AG09309 (cell line): ENCODE results near the gene BTBD2.

Source experiments
- DNase-seq: peaks from one replicate; pipeline ENCODE4 v3.0.0-alpha.2; 2010; ENCODE audit warnings: low read depth
- H3K4me3 ChIP-seq: 2 replicates; pipeline ENCODE4 v1.5.1; 2011; ENCODE audit warnings: mild to moderate bottlenecking, low read depth, low read length, moderate library complexity; ENCODE audit not compliant: control insufficient read depth
- TF ChIP-seq, protein P1 (sequence below): IDR thresholded peaks from 2 replicates; pipeline ENCODE4 v1.5.1; 2011; ENCODE audit warnings: mild to moderate bottlenecking, low read depth, low read length, inconsistent platforms; ENCODE audit not compliant: insufficient read depth, control insufficient read depth; ENCODE audit errors: missing control alignments

BTBD2 gene

GRCh38 chr19:1944916-1945561, 70.5 kb downstream of the BTBD2 start:
- TF ChIP-seq, protein P1, sequence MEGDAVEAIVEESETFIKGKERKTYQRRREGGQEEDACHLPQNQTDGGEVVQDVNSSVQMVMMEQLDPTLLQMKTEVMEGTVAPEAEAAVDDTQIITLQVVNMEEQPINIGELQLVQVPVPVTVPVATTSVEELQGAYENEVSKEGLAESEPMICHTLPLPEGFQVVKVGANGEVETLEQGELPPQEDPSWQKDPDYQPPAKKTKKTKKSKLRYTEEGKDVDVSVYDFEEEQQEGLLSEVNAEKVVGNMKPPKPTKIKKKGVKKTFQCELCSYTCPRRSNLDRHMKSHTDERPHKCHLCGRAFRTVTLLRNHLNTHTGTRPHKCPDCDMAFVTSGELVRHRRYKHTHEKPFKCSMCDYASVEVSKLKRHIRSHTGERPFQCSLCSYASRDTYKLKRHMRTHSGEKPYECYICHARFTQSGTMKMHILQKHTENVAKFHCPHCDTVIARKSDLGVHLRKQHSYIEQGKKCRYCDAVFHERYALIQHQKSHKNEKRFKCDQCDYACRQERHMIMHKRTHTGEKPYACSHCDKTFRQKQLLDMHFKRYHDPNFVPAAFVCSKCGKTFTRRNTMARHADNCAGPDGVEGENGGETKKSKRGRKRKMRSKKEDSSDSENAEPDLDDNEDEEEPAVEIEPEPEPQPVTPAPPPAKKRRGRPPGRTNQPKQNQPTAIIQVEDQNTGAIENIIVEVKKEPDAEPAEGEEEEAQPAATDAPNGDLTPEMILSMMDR, result no peak
- no peak overlapping the region for H3K4me3 ChIP-seq
- no peak for DNase-seq

DNA sequence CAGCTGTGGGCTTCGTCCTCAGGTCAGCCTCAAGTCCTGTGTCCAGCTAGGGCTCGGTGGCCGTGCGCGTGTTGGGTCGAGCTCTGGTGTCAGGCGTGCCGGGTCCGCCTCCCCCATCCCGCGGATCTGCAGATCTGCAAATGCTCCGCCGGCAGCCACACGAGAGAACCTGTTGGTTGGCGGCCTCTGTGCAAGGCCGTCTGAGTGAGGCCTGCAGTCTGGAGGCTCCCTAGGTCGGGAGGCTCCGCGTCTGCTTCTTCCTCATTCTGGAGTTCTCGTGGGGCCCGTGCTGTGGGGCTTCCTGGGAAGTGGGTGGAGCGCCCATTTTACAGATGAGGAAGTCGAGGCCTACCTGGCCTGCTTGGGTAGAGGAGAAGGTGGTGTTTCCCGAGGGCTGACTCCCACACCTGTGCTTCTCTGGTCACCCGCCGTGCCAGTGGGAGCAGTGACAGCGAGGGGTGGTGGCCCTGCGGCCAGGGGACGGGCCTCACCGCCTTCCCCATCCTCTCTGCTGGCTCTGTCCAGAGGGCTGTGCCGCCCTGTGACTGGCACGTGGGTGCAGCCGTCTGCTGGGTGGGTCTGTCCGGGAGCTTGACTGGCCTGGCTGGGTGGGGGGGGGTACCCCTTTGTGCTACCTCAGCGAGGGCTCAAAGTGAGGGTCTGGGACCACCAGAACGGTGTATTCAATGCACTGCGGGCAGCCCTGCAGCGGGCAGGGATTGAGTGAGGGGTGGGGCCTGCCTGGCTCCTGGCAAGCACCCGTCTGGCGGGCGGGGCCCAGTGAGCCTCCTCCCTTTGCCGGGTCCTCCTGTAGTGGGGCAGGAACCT, 71.2 kb downstream of the BTBD2 start:
- H3K4me3 ChIP-seq, result no peak overlapping the region
- TF ChIP-seq, protein P1, result no peak
- DNase-seq, result no peak

DNA sequence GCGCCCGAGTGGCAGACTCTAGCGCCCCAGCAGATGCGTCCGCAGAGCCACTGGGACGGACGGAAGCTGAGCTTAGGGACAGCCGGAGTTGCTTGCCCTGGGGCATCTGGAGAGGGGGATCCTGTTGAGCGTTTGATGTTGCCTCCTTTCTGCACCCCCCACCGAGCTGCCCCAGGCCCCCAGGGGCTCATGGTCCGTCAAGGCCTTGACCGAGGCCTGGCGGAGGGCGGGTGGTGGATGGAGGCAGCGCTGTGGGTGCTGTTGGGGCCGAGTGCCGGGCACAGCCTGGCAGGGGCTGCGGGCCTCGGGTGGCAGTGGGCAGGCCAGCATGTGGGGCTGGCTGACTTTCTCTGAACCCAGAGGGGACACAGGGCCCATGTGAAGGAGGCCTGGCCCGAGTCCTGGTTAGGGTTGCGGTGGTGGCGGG, 71.8 kb downstream of the BTBD2 start:
- H3K4me3 ChIP-seq, result no peak overlapping the region
- no peak for DNase-seq

DNA sequence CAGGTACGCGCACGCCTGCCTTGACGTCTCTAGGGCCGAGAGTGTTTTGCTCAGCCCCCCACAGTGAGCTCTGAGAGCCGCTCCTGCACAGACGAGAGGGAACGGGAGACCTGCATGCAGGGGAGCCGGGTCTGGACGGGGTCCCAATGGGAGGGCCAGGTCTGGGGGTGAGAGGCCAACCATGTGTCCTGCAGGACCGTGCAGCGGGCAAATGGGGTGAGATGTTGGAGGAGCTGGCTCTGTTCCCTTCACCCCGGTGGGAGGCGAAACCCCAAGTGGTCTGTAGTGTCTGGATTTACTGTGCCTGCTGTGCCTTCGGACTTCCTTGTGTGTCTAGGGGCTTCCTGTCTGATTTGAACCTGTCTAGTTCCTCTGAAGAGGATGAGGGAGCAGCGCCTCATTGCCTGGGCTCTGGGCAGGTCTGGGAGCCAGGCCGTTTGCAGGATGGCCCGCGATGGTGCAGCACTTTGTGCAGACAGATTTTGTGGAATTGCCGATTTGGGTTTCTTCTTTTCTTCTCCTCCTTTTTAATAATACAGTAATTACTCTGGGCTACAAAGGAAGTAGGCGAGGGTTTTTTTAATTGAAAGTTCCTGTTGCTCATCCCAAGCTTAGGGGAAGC, 72.5 kb downstream of the BTBD2 start:
- DNase-seq, result no peak
- peak overlapping the region; percentile 72 for H3K4me3 ChIP-seq
- TF ChIP-seq, protein P1, result no peak

More for the DNA sequence above, 71.8 kb downstream of the BTBD2 start:
- TF ChIP-seq, protein P1, result no peak

- no peak for DNase-seq
- TF ChIP-seq, protein P1, result no peak
- peak overlapping the region; percentile 72 for H3K4me3 ChIP-seq
Observed at GRCh38 chr19:1942078-1942933, 73.2 kb downstream of the BTBD2 start.

- TF ChIP-seq, protein P1, result no peak
- H3K4me3 ChIP-seq, result peak within 1 kb of the TSS; percentile 72
- no peak for DNase-seq
Observed at GRCh38 chr19:1941146-1942077, 74.1 kb downstream of the BTBD2 start, which contains the start of gene CSNK1G2. Gene CSNK1G2, plus strand, starts transcription at chr19:1941172. Its CDS starts 28,601 bp downstream, at chr19:1969773.
